ENCODE results near the gene STRADA. TPM values are rescaled to one million over a fixed set of nuclear protein-coding genes. Genes with fewer than 3 reads are reported as not detected.

STRADA gene
- total and polyA plus RNA-seq, 10 of the 15 experiments (the other 5 are each of a cell fraction or from before 2014, with no cell fraction given) = 13.3 to 54.1 (median 44.0) TPM

GRCh38 chr17:63699638-63700527 lies 41.7 kb downstream of the STRADA start, which contains the start of gene LIMD2:
Gene LIMD2 (minus strand): TSS chr17:63700125. CDS start chr17:63699298, 827 bp downstream.
- H3K79me2 ChIP-seq (ENCODE audit: control insufficient read depth, insufficient read depth, low read length) = peaks cover 65% of the 10 kb centered on the region
- CTCF ChIA-PET = interaction anchor here (2.3 kb wide), 1 partner anchor 42 kb away, joined by 11 read pairs; the partner anchor contains the start of gene STRADA

More at GRCh38 chr17:63699638-63700527, 41.7 kb downstream of the STRADA start, which contains the start of gene LIMD2:
- SMC1A ChIA-PET (ENCODE audit: uncharacterized antibody, unreplicated experiment) = interaction anchor here (1.0 kb wide), 1 partner anchor 75 kb away, joined by 3 read pairs; no protein-coding TSS in a partner anchor
- FAIRE-seq (no peak), DNase-seq (ENCODE audit: low read depth, low spot score) (no peak), ATAC-seq (peak; percentile 7)
- Histone ChIP-seq H3K4me3 (peak within 1 kb of the TSS; percentile 91), H3K4me2 (ENCODE audit: control insufficient read depth, insufficient read depth) (peak within 1 kb of the TSS; percentile 92), H3K27me3 (replicated peaks in 1 of 2; ENCODE audit: control insufficient read depth in 2 of 2, insufficient read depth in 2 of 2, low read length in 1 of 2) (no peaks in the 10 kb centered on the region), H4K20me1 (ENCODE audit: control insufficient read depth, insufficient read depth) (no peaks in the 10 kb centered on the region), H2AFZ (ENCODE audit: control insufficient read depth, low read depth, low read length) (peak within 1 kb of the TSS; percentile 37; the same call in 1 of the 2 replicates), H3K36me3 (ENCODE audit: control insufficient read depth in 2 of 2, insufficient read depth in 2 of 2, low read length in 1 of 2) (peaks cover 7 to 11% of the 10 kb centered on the region in 2 experiments; a peak in 3 of 4 replicates), H3K9me3 (replicated peaks; ENCODE audit: control insufficient read depth, insufficient read depth, low read length) (no peaks in the 10 kb centered on the region), H3K27ac (ENCODE audit: control insufficient read depth, insufficient read depth) (peak within 1 kb of the TSS; percentile 94), H3K9ac (ENCODE audit: control insufficient read depth, insufficient read depth, low read length) (peak within 1 kb of the TSS; percentile 86), H3K4me1 (ENCODE audit: control insufficient read depth, insufficient read depth, low read length) (peaks cover 40% of the 10 kb centered on the region)
- in situ Hi-C loops (cut with MboI) (no loop called here), intact Hi-C loops (cut with micrococcal nuclease; ENCODE audit: unreplicated experiment) (loop anchor here (1.0 to 10.0 kb wide), 5 partner anchors 73 to 275 kb away; partner anchors contain the start of genes CCDC47, DCAF7, FTSJ3 and PSMC5)
- RAD21 ChIA-PET (ENCODE audit: unreplicated experiment) = interaction anchor here (1.1 to 3.8 kb wide), 3 partner anchors 42 to 262 kb away, joined by 5 to 23 read pairs (median 10); partner anchors contain the start of genes CCDC47, DDX42 and STRADA
- POLR2A ChIA-PET = interaction anchor here (1.2 to 4.2 kb wide), 2 partner anchors 22 to 42 kb away, joined by 3 to 42 read pairs; partner anchors contain the start of gene STRADA
- under 1% methylated on average over 60 of the region's 133 CpGs for WGBS (ENCODE audit: insufficient coverage, insufficient replicate concordance, low lambda C conversion rate, missing lambda C conversion rate)
- BruUV-seq (replicated peaks) = no TSS peak
- TF ChIP-seq TAF1 (IDR thresholded peaks at IDR 0.05; ENCODE audit: borderline replicate concordance, low read depth, low read length) = peak; percentile 63; the same call in 1 of the 2 replicates
- no peak for TF ChIP-seq CHD4 (IDR thresholded peaks at IDR 0.05)
- peak; percentile 59; the same call in 1 of the 2 replicates for TF ChIP-seq NFYB (IDR thresholded peaks at IDR 0.05; ENCODE audit: insufficient read depth, low read depth, low read length)
- TF ChIP-seq RAD21 (IDR thresholded peaks at IDR 0.05; ENCODE audit: insufficient read depth, low read depth, low read length) = no peak
- peak in 1 of 2 experiments; percentile 78; a peak in 2 of 3 replicates for TF ChIP-seq EGR1 (IDR thresholded peaks at IDR 0.05; ENCODE audit: borderline replicate concordance in 1 of 2, low read depth in 2 of 2, low read length in 2 of 2)
- no peak; the same call in none of the 2 replicates for TF ChIP-seq BACH1 (IDR thresholded peaks at IDR 0.05; ENCODE audit: borderline replicate concordance)
- TF ChIP-seq EED (IDR thresholded peaks at IDR 0.05; ENCODE audit: low read depth) = peak; percentile 11; the same call in 1 of the 2 replicates
- no peak for TF ChIP-seq NR2C2 (IDR thresholded peaks at IDR 0.05; ENCODE audit: borderline replicate concordance, control insufficient read depth, insufficient read length, low read depth)
- TF ChIP-seq TCF3 (IDR thresholded peaks at IDR 0.05; ENCODE audit: borderline replicate concordance, insufficient read depth, low read depth, low read length) = peak; percentile 7; the same call in 1 of the 2 replicates
- no peak for TF ChIP-seq FOXK2 (IDR thresholded peaks at IDR 0.05)
- TF ChIP-seq POLR2A (IDR thresholded peaks at IDR 0.05; ENCODE audit: low read depth, low read length) = peak; percentile 88
- TF ChIP-seq, protein P1, sequence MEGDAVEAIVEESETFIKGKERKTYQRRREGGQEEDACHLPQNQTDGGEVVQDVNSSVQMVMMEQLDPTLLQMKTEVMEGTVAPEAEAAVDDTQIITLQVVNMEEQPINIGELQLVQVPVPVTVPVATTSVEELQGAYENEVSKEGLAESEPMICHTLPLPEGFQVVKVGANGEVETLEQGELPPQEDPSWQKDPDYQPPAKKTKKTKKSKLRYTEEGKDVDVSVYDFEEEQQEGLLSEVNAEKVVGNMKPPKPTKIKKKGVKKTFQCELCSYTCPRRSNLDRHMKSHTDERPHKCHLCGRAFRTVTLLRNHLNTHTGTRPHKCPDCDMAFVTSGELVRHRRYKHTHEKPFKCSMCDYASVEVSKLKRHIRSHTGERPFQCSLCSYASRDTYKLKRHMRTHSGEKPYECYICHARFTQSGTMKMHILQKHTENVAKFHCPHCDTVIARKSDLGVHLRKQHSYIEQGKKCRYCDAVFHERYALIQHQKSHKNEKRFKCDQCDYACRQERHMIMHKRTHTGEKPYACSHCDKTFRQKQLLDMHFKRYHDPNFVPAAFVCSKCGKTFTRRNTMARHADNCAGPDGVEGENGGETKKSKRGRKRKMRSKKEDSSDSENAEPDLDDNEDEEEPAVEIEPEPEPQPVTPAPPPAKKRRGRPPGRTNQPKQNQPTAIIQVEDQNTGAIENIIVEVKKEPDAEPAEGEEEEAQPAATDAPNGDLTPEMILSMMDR (IDR thresholded peaks at IDR 0.05 in 2 of 3, conservative IDR thresholded peaks at IDR 0.05 in 1 of 3; ENCODE audit: control insufficient read depth in 2 of 3, extremely low read depth in 1 of 3, insufficient read depth in 1 of 3, low read depth in 3 of 3, low read length in 3 of 3) = no peak
- peak; percentile 86 for TF ChIP-seq IKZF1 (conservative IDR thresholded peaks at IDR 0.05)
- peak in 1 of 2 experiments; percentile 58; a peak in 2 of 4 replicates for TF ChIP-seq BHLHE40 (IDR thresholded peaks at IDR 0.05; ENCODE audit: borderline replicate concordance in 1 of 2, low read depth in 2 of 2, low read length in 1 of 2)
- TF ChIP-seq POLR2AphosphoS2 (IDR thresholded peaks at IDR 0.05; ENCODE audit: low read depth, low read length) = 0 out of 2 replicates have a peak, but pooled peaks have one; percentile 33
